Measurements from ENCODE around the gene PLA2G2A. TPM values are rescaled to one million over a fixed set of nuclear protein-coding genes. Genes with fewer than 3 reads are reported as not detected.

Gene PLA2G2A
- total RNA-seq, 1 experiment from 2014 or later, result 7.1 TPM

DNA sequence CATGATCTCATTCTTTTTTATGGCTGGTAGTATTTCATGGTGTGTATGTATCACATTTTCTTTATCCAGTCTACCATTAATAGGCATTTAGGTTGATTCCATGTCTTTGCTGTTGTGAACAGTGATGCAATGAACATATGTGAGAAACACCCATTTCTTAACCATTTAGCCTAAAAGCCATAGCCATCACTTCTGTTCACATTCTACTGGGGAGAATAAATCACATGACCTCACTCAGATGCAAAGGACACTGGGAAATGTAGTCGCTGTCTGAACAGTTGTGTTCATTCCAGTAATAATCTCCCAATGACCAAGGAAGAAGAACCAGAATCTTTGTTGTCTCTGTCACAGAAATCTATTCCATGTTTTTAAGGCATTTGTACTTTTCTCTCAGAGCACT lies 40.9 kb downstream of the PLA2G2A start:
- Histone ChIP-seq H2AK5ac (ENCODE audit: insufficient read length, low read length) (no peak overlapping the region), H3K4ac (ENCODE audit: low read depth, low read length) (no peak overlapping the region), H3K18ac (ENCODE audit: insufficient read length, low read depth, low read length) (no peak overlapping the region), H4K8ac (replicated peaks; ENCODE audit: insufficient read length, low read depth, low read length) (no peak overlapping the region), H3K27me3 (ENCODE audit: insufficient read depth, low read length) (no peaks in the 10 kb centered on the region), H2BK12ac (ENCODE audit: insufficient read length, low read depth, low read length) (no peak overlapping the region), H3K14ac (ENCODE audit: insufficient read depth, low read length) (no peak overlapping the region), H4K91ac (ENCODE audit: insufficient read length, low read depth, low read length) (no peak overlapping the region), H4K5ac (ENCODE audit: insufficient read length, low read depth, low read length) (no peak overlapping the region), H3K23me2 (ENCODE audit: insufficient read length, low read depth, low read length, poor library complexity, severe bottlenecking) (no peaks in the 10 kb centered on the region), H2BK20ac (ENCODE audit: low read depth, low read length, poor library complexity, severe bottlenecking) (no peak overlapping the region), H3K4me1 (ENCODE audit: insufficient read depth, low read length) (no peaks in the 10 kb centered on the region), H3K4me2 (ENCODE audit: insufficient read depth, insufficient read length, low read length) (no peak overlapping the region), H4K20me1 (ENCODE audit: control insufficient read depth, insufficient read depth, insufficient read length) (no peaks in the 10 kb centered on the region), H3T11ph (ENCODE audit: low read length) (no peak overlapping the region), H2AFZ (ENCODE audit: low read length) (no peak overlapping the region), H2BK15ac (ENCODE audit: low read depth, low read length) (no peak overlapping the region), H3K79me2 (ENCODE audit: insufficient read depth, low read length) (no peaks in the 10 kb centered on the region), H3K56ac (ENCODE audit: insufficient read length, low read depth, low read length) (no peak overlapping the region), H3K9me3 (ENCODE audit: control insufficient read depth, low read depth, low read length) (no peaks in the 10 kb centered on the region), H2BK5ac (ENCODE audit: insufficient read length, low read length) (no peak overlapping the region), H2BK120ac (ENCODE audit: low read depth, low read length, poor library complexity, severe bottlenecking) (no peak overlapping the region), H3K9ac (ENCODE audit: extremely low read depth, insufficient read length, low read length) (no peak overlapping the region), H3K79me1 (ENCODE audit: insufficient read depth, low read depth, low read length, poor library complexity, severe bottlenecking) (no peaks in the 10 kb centered on the region), H3K23ac (ENCODE audit: insufficient read length, low read depth, low read length) (no peak overlapping the region), H3K27ac (ENCODE audit: insufficient read length, low read depth, low read length) (no peak overlapping the region)
- Mint-ChIP-seq H3K27ac (no peak overlapping the region), H3K4me3 (no peak overlapping the region), H3K36me3 (ENCODE audit: insufficient read depth in 1 of 3, low read depth in 3 of 3) (no peaks in the 10 kb centered on the region; a peak in 2 of 7 replicates), H3K27me3 (ENCODE audit: low read depth) (no peaks in the 10 kb centered on the region), H3K9me3 (peaks cover 3 to 14% of the 10 kb centered on the region in 2 experiments; a peak in 4 of 5 replicates), H3K4me1 (peaks cover 9% of the 10 kb centered on the region in 2 experiments)
- no CpG with 5 or more reads among the region's 1 CpG for WGBS (ENCODE audit: extremely low coverage, insufficient read length, low lambda C conversion rate)
- TF ChIP-seq CTCF (conservative IDR thresholded peaks at IDR 0.05), result no peak
- DNase-seq, result no peak

Data from H9 (cell line).